Measurements from ENCODE around the gene HTR2A. TPM values are rescaled to one million over a fixed set of nuclear protein-coding genes. Genes with fewer than 3 reads are reported as not detected.

Gene HTR2A
- total RNA-seq, 1 donor from 2014 or later = 0.05 TPM

DNA sequence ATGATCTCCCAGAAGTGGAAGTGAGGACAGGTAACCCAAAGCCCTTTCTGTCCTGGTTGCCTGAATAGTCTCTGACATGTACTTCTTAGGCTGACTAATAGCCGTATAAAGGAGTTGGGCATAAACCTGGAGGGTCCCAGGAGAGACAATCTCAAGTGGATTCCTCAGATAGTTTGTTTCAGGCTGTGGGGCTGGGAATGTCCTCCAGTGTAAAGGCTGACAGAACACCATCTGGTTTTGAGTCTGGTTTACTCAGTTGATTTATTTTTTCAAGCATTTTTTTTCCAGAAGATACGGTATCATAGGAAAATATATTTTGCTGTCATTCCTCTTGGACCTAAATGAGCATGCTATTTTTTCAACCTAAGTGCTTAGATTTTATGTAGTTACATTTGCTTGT is 15.2 kb downstream of the HTR2A start:
- intact Hi-C loops (cut with micrococcal nuclease) = no loop called here
- DNase-seq (no peak), ATAC-seq (no peak)

DNA sequence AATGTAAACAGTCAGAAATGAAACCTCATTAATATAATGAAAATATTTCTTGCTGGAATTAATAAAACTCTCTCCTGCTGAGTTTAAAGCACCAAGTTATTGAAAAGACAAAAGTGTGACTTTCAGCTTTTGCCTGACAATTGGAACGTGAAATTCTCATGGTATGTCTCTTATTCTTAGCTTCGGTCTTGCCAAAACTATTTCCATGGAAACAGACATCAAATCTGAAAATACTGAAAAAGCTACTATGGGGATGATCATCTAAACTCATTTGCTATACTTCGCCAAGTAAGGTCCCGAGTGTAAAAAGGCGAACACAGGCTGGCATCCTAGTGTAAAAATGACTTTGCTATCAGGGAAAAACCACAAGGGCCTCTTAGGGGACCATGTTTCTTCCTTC is 22.8 kb downstream of the HTR2A start:
- DNase-seq (no peak), ATAC-seq (no peak)
- intact Hi-C loops (cut with micrococcal nuclease) = no loop called here

DNA sequence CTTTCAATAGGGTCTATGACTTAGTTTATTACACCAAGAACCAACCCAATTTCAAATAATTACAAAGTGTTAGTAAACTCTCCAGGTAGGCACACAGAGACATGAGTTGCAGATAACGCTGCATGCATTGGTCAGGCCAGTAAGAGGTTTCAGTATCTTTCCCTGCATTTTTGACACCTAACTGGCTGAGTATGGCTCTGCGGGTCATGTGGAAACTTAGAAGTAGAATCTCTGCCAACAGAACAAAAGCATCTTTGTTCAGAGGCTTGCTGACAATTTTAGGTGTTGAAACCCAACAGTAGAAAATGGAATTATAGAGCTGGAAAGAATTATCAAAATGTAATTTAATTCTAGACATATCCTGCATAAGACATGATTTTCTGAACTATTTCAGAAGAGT is 25.3 kb downstream of the HTR2A start:
- ATAC-seq (no peak), DNase-seq (no peak)

DNA sequence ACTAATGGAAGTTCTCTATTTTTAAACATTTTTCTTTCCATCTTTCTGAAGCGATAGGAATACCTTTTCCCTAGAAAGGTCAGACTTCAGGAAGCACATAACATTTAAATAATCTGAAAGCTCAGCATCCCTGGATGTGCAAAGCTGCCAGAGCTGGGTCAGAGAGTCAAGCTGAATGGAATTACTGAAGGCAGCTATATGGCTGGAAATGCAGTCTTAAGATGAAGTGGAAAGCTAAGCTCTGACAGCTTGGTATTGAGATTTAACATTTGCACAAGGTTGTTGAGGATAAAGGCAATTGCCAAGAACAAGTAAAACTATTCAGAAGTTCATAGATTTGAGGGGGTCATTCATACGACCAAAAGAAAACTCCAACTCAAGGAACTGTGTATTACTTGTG is 28.8 kb downstream of the HTR2A start:
- ATAC-seq = no peak
- DNase-seq = no peak
- intact Hi-C loops (cut with micrococcal nuclease) = no loop called here

More for the DNA sequence above, 25.3 kb downstream of the HTR2A start:
- intact Hi-C loops (cut with micrococcal nuclease) = no loop called here

DNA sequence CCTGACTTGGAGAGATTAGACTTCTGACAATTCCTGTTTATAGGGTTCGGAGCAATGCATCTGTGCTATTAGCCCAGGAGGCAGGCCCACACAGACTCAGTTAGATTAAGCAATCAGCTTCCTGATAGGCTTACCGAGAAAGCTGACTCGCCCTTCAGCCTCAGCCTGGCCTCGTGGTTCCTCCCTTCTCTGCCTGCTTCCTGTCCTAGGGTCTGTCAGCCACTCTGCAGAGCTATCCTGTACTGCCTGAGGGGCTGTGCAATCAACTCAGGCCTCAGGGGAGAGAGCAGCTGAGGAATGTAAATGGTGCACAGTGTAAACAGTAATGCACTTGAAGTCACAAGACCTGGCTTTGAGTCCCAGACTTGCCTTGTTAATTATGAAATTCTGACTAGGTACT is 30.7 kb downstream of the HTR2A start:
- DNase-seq (peak; percentile 40), ATAC-seq (peak; percentile 67)
- intact Hi-C loops (cut with micrococcal nuclease) = no loop called here

DNA sequence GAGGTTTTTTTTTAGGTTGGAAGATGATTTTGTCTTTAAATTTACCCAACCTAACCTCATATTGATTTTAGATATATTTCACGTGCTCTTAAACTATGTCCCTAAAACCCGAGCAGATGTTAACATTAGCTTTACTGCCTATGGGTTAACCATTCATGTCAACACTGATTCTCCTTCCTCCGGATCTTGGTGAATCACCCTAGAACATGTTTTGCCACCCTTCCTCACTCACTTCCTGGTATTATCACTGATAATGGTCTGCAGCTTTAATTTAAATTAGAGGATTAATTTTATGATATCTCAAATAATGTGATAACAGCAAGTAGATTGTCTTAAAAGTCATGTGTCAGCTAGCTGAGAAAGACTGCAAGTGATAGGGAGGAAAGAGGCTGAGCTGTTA is 31.9 kb downstream of the HTR2A start:
- ATAC-seq = no peak
- intact Hi-C loops (cut with micrococcal nuclease) = no loop called here
- no peak for DNase-seq

DNA sequence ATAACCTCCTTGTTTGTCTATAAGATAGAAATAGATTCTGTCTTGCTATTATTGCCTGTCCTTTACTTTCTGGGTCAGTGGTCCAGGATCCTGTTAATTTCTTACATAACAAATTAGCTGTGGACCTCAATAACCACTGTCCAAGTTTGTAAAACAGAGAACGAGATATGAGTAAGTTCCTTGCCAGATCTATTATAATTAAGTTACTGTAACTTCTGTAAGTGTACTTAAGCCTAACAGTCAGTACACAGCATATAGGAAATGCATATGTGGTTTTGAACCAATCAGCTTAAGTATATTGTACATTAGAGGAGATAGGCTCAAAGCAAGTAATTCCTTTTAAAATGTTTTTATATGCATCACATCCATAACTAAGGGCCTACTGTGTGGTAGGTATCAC is 34.9 kb downstream of the HTR2A start:
- DNase-seq (no peak), ATAC-seq (no peak)
- intact Hi-C loops (cut with micrococcal nuclease) = no loop called here

DNA sequence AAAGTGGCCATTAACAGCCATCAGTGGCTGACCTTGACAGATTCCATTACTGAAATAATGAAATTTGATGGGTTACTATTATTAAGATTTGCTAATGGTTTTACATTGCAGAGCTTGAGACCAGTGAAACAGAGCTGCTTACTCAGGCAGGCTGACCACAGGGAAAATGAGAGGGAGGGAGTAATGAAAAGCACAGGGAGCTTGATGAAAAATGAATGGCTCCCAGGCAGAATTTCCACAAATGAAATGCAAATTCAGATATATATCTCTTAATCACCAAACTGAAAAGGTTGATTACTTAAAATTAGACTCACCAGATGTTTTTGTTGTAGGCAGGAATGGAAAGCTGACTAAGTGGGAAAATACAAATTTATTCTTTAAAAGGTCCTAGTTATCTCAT is 36.1 kb downstream of the HTR2A start:
- intact Hi-C loops (cut with micrococcal nuclease) = no loop called here
- DNase-seq = no peak
- ATAC-seq = no peak

DNA sequence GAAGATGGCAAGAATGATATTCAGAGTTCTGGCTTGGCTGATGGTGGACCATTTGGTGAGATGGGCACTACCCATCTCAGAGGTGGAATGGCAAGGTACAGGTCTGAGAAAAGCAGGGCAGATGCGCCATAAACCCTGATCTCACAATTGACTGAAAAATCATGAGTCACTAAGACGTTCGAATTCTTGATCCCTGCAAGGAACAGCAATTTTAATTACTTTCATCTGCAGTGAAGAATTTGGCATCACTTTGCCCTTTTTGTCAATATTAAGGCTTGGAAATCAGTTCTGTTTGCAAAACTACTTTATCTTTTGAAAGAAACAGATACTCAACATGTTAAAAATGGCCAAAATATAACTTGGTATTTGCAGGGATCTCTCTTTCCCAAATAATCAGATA is 38.1 kb downstream of the HTR2A start:
- intact Hi-C loops (cut with micrococcal nuclease) = no loop called here
- ATAC-seq = no peak
- DNase-seq = no peak

DNA sequence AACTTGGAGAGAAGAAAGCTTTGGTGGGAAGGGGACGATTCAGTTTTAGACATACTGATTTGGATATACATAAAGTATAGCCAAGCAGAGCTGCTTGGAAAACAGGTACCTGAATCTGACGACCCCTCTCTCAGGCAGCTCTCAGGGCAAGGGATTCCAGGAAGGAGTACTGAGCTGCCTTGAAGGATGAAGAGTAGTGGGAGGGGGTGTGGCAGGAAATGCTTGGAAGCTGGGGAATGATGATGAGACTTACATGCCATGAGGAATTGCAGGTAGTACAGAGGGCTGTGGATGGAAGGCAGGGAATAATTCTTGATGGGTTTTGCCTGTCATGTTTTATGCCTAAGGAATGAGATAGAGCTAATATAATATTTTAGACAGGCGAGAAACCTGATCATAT is 38.7 kb downstream of the HTR2A start:
- intact Hi-C loops (cut with micrococcal nuclease) = no loop called here
- no peak for ATAC-seq
- no peak for DNase-seq

DNA sequence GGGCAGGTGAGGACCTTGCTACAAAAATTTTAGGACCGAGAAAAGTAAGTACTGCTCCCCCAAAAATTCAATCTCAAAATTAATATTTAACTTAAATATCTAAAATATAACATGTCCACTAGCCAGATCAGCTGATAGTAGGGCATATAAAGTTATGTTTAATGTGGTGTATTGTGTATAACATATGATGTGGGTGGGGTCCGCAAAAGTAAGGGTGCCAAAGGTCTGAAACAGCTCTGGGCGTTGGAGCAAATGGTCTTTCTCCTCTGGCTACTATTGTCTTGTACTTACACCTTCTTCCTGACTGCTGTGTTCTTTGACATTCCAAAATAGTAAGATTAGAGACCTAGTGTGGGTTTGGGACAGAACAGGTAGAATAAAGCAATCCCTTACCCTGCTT is 41.2 kb downstream of the HTR2A start:
- DNase-seq (no peak), ATAC-seq (no peak)
- intact Hi-C loops (cut with micrococcal nuclease) = no loop called here

DNA sequence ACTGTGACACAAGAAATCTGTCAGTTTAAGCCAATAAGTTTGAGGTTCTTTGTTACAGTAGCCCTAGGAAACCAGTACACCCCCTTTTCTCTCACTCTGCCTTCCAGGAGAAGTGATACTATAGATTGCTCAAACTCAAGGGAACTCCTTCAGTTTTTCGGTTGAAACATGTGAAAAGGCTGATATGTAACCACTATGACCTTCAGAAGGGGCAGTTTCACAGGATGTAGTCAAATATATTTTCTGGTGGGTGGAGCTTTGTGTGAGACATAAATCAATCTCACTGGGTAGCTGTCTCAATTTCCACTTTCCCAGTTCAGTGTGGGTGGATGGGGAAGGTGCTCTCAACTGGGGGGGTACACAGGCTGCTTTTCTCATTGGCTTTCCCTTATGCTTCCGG is 41.7 kb downstream of the HTR2A start:
- ATAC-seq = no peak
- DNase-seq = no peak
- intact Hi-C loops (cut with micrococcal nuclease) = no loop called here

DNA sequence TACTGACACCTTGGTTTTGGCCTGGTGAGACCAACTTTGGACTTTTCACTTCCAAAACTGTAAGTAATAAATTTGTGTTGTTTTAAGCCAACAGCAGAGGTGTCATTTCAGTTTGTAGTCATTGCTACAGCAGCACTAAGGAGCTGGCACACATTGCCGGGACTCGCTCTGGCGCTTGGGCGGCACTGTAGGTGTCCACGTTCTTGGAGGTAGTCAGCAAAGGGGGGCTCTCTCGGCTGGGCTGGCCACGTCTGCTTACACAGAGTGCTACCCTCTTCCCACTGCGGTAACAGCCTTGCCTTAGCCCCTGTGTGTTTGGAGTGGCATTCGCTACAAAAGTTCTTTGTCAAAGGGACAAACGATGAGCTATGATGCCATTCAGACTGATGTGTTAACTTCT is 44.7 kb downstream of the HTR2A start:
- no peak for ATAC-seq
- DNase-seq = no peak
- intact Hi-C loops (cut with micrococcal nuclease) = no loop called here

DNA sequence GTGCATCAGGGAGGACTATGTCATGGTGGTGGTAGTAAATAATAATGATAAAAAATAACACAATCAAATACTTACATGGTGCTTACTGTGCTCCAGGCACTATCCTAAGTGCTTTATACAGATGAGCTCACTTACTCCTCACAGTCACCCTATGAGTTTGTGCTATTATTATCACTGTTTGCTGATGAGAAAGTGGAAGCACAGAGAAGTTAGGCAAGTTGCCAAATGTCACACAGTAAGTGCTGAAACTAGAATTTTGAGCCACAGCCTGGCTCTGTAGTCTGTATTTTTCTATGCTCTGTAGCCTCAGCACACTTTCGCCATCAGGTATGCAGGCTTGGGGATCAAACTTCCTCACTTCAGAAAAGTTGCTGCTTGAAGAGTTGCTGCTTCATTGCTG is 46.6 kb downstream of the HTR2A start:
- intact Hi-C loops (cut with micrococcal nuclease) = no loop called here
- DNase-seq (no peak), ATAC-seq (no peak)

DNA sequence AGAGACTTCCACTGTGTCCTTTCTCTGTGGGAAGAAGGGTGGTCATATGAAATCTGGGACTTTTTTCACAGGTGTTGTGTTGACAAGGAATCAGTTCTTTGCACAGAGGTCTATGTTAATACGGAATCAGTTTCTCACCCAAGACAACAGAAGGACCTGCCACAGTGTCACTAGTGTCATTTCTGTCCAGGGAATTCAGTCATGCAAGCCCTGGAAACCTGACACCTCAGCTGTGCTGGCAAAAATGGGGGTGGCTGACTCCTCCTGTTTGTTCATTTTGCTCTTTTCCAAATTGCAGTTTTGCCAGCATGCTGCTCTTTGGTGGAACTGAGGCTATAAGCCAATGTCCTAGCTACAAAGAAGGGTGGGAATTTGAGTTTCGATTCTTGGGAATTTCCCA is 50.1 kb downstream of the HTR2A start:
- ATAC-seq = no peak
- intact Hi-C loops (cut with micrococcal nuclease) = no loop called here
- no peak for DNase-seq

DNA sequence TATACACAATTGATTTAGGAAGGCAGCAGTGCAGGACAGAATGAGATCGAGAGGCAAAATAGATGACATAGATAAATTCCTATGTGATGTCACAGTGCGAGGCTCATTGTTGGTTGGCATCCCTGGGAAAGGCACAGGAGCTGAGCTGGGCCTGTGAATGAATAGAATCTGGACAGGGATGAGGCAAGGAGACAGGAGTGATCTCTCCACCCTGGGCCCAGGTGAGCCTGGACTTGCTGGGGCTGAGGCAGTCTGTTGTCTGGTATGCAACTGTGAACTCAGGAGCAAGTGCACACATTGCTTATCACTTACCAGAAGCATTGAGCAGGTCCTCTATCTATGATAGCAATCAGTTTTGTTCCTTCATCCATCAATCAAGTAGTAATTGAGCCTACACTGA is 51.7 kb downstream of the HTR2A start:
- DNase-seq = no peak
- no peak for ATAC-seq
- intact Hi-C loops (cut with micrococcal nuclease) = no loop called here

DNA sequence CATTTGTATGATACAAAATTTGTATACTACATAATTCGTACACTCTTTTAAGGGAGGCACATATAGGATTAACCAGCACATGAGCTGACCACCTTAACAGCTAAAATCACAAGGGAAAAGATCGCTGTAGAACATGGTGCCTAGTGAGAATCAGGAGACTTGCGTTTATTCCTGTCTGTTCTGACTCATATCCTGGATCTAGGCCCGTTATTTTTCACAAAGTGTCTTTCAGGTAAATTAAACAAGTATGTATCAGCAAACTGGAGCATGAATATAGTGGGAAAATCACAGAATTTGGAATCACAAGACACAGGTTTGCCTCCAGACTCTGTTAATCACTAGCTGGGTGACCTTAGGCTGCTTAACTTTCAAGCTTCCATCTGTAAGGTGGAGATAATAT is 52.4 kb downstream of the HTR2A start:
- ATAC-seq = no peak

DNA sequence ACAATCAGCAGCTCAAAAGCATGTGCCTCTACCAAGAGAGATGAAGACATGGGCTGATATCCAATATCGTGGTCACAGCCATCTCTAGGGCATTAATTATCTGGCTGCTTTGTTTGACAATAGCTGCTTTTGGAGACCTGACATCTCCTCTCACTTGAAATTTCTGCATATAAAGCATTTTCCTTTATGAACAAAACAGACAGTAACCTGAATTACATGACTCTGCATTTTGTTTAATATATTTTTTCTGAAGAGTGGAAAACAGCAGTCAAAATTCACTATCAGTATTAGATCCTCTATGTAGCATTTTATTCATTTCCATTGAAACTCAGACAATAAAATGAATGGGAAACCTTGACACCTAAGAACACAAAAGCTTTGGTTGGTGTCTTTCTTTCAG is 57.5 kb downstream of the HTR2A start:
- intact Hi-C loops (cut with micrococcal nuclease) = no loop called here
- ATAC-seq (no peak), DNase-seq (no peak)

More for the DNA sequence above, 52.4 kb downstream of the HTR2A start:
- intact Hi-C loops (cut with micrococcal nuclease) = no loop called here
- no peak for DNase-seq

DNA sequence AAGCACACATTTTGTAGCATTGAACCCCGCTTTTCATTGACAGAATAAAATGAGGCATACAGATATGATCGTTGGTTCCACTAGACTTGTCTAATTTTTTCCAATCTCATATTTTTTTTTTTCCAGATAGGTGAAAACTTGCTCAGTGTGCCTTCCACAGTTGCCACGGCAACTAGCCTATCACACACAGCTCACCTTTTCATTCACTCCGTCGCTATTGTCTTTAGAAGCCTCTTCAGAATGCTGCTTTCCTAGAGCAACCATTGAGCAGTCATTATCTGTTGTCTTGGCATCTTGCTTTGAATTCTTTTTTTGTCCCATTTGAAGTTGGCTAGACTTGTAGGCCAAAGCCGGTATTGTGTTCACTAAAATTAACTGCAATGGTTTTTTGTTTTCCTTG is 62.2 kb downstream of the HTR2A start:
- no peak for DNase-seq
- intact Hi-C loops (cut with micrococcal nuclease) = loop anchor here (5.0 kb wide), 1 partner anchor 938 kb away; no protein-coding TSS in a partner anchor
- no peak for ATAC-seq

DNA sequence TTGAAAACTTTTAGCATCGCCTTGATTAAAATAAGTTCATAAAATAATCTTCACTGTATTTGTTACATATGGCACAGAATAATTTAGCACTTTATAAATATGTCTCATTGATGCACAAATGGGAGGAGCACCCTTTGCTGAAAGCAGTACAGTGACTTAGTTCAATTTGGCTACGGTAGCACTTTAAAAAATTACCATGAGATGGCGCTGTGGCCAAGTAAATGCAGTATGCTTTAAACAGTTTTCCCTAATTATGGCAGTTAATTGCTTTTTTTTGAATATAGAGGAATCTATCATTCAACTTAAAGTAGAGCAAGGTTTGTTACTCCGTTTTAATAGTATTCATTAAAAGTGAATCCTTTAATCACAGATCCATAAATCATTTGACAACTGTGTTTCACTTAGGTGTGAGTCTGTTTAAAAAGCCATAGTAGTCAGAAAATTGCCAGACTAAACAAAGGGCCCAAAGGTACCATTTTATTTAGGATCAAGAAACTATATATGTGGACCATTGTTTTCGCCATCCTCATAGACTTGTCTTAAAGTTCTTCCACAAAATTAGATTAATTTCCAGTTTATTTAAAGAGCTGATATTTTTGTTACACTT is 65.2 kb downstream of the HTR2A start:
- DNase-seq (no peak), ATAC-seq (no peak)
- intact Hi-C loops (cut with micrococcal nuclease) = loop anchor here (5.0 kb wide), 1 partner anchor 941 kb away; no protein-coding TSS in a partner anchor

DNA sequence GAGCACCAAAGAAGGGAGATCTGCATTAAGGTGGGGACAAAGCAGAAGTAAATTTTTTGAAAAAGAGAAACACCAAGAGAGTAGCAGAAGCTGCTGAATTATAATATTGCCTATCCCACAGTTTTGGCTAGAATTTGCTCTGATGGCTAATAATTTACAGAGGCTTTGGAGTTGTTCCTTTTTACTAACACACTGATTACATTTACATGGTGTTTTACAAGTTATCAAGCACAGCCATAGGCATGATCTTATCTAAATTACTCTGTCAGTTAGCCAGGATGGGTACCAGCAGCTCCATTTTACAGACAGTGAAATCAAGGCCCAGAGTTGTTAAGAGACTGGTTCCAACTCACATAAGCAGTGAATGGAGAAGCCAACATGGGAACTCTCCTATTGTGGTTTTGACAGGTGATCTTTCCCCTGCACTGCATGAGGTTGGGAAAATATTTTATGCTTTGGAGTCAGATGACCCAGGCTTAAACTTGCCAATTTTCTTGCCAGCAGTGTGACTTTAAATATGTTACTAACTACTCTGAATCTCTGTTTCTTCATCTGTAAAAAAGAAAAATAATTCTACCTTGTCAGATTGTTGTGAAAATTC is 66.3 kb downstream of the HTR2A start:
- ATAC-seq = no peak
- DNase-seq = no peak
- intact Hi-C loops (cut with micrococcal nuclease) = loop anchor here (5.0 kb wide), 1 partner anchor 942 kb away; no protein-coding TSS in a partner anchor
